Testis (tissue), 2 donors: ENCODE results near the gene PLA2G15.

ENCODE experiments used
- CTCF ChIP-seq, 3 experiments: fragments of 450-650 bp in 2 of 3; fragments of 200-600 bp in 1 of 3; sonication (generic) in 1 of 3; IDR thresholded peaks; one replicate each; pipeline ENCODE4 v1.5.1; 2016 to 2019; ENCODE audit warnings: antibody characterized with exemption in 3 of 3, mild to moderate bottlenecking in 2 of 3, moderate library complexity in 1 of 3
- POLR2A ChIP-seq: fragments of 450-650 bp; IDR thresholded peaks from one replicate; pipeline ENCODE4 v1.6.1; 2017; ENCODE audit warnings: antibody characterized with exemption, mild to moderate bottlenecking, moderate library complexity

GRCh38 chr16:68206245-68206644, 38.9 kb upstream of the PLA2G15 start:
- TF ChIP-seq CTCF (IDR thresholded peaks at IDR 0.05) (no peak), POLR2A (no peak)
